H54 (cell line): ENCODE measurements around the gene SOCS1.
A peak's percentile ranks its signal among the peaks of the same experiment; 100 is the strongest.
"Not testable (repeated sequence)": the region's sequence is repeated elsewhere in the genome, so short reads cannot be mapped to it uniquely, and the experiment has no call there.

ENCODE experiments used
- DNase-seq: peaks from one replicate; pipeline ENCODE4 v3.0.0; 2011; ENCODE audit warnings: low spot score, mixed read lengths; ENCODE audit not compliant: insufficient read length
- FAIRE-seq: peaks from 3 replicates; lab custom pipeline; 2011; peaks lifted over from hg19 to GRCh38; lab: Jason Lieb, UNC
- POLR2A ChIP-seq: IDR thresholded peaks from 2 replicates; pipeline ENCODE4 v1.6.1; 2011; ENCODE audit warnings: low read depth, mild to moderate bottlenecking, low read length

Gene SOCS1, protein sequence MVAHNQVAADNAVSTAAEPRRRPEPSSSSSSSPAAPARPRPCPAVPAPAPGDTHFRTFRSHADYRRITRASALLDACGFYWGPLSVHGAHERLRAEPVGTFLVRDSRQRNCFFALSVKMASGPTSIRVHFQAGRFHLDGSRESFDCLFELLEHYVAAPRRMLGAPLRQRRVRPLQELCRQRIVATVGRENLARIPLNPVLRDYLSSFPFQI

DNA sequence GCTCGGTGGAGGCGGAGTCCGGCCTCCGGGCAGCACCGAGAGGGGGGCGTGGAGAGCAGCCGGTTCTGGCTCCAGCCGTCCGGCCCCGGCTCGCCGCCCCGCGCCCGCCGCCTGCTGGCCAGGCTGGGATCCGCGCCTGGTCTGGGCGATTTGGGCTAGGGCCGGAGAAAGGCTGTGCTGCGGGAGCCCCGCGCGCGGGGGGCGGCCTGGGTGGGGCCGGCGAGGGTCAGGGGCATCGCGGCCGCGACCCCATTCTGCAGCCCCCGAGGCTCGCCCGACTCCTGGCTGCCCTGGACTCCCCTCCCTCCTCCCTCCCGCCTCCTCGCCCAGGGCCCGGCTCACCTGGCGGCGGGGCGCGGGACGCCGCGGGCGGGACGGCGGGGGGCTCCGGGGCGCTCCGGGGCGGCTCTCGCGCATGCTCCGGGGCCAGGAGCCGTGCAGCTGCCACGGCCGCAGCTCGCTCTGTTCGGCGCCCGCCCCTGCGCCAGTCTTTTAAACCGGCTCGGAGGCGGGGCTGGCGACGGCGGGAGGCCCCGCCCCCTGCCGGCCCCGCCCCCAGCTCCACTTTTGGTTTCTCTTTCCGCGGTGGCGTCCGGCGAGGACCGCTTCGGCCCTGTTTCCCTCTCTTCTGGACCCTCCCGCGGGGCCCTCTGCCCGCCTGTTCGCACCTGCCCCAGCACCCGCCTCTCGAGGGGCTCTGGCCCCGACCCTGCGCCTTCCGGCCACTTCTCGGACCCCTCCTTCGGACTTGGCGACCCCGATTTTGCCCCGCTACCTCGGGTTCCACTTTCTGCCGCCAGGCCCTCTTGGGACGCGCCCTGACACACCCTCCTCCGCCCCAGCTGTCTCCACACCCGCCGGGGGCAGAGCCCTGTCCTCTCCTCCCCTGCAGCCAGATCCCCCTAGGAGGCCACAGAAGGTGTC lies at the start of gene SOCS1:
Gene SOCS1 (minus strand): TSS at position 468 of the 924 bp plus-strand sequence. CDS start 726 bp downstream, outside the sequence.
- peak; percentile 98 for TF ChIP-seq POLR2A
- no peak for FAIRE-seq
- DNase-seq: peak; percentile 93

- DNase-seq (no peak), FAIRE-seq (no peak)
Measured at GRCh38 chr16:11303405-11304138, 47.6 kb upstream of the SOCS1 start.

DNA sequence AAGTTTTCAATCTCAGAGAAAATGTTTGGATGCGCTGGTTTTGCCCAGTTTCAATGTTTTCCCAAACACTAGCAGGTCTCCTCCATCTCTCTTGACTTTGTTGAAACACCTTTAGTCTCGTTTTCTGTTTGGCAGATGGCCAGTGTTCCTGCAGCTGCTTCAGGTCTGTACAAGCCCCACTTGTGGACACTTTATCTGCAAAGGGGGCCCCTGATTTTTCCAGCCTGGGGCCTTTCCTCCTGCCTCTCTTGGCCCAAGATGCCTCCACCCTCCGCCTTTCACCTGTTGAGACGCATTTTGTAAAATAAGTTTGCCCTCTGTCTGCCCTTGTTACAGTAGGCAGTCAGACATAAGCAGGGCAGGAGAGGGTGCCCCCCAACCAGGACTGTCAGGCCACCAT lies 47.0 kb upstream of the SOCS1 start:
- no peak for FAIRE-seq
- no peak for DNase-seq
- TF ChIP-seq POLR2A: no peak

More at GRCh38 chr16:11303405-11304138, 47.6 kb upstream of the SOCS1 start:
- TF ChIP-seq POLR2A: no peak

GRCh38 chr16:11301645-11302501 lies 45.9 kb upstream of the SOCS1 start:
- no peak for TF ChIP-seq POLR2A
- DNase-seq: no peak
- no peak for FAIRE-seq

DNA sequence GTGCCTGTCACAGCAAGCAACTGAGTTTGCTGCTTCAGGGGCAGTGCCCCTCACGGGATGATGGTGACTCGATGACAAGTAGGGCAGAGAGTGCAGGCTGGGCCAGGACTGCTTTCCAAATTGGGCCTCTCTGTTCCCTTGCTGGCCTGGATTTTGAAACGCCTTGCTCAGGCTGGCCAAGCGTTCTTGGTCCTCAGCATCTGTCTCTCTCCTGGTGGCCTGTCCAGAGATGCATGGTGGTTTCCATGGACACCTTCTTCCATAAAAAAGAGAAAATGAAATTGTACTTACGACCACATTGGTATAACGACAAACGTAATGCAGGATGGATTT lies 44.5 kb upstream of the SOCS1 start:
- no peak for TF ChIP-seq POLR2A
- DNase-seq (no peak), FAIRE-seq (no peak)

DNA sequence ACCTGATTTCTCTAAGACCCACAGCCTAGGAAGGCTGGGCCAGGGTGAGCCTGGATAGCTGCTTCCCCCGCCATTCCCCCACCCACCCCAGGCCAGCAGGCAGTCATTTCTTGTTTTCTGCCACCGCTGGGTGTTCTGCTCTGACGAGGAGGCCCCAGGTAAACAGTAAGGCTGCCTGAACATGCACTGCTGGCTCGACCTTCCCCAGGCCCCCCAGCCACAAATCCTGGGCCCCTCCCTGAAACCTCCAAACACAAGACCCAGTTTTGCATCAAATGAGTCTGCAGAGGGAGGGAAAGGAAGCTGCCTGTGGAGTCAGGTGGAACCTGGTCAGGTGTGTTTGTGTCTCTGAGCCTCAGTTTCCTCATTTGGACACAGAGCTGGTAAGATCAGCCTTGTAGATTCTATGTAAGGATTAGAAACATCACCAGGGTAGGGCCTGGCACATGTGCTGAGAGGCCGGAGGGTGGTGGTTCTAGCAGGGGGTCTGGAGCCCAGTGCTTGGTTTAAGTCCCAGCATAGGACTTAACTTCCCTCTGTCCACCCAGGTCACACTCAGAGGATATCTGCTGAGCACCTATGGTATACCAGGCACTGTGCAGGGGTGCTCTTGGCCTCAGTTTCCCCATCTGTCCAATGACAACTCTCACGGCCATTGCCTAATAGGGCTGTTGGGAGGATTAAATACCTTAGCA lies 44.0 kb upstream of the SOCS1 start:
- no peak for TF ChIP-seq POLR2A
- no peak for FAIRE-seq
- no peak for DNase-seq

DNA sequence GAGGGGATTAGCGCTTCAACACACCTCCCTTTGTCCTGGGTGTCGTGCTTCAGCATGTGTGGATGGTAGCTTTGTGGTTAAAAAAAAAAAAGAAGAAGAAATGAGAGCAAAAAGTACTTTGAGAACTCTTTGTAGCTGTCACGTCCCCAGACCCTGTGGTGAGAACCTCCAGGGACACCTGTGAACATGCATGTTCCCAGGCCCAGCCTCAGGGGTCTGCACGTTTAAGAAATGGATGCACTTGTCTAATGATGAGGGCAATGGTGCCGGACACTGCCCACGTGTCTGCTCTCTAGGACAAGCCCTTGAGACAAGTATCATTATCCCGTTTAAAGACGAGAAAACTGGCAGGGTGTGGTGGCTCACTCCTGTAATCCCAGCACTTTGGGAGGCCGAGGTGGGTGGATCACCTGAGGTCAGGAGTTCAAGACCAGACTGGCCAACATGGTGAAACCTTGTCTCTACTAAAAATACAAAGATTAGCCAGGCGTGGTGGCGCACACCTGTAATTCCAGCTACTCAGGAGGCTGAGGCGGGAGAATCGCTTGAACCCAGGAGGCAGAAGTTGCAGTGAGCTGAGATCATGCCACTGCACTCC lies 43.0 kb upstream of the SOCS1 start:
- not testable (repeated sequence) for DNase-seq, FAIRE-seq

DNA sequence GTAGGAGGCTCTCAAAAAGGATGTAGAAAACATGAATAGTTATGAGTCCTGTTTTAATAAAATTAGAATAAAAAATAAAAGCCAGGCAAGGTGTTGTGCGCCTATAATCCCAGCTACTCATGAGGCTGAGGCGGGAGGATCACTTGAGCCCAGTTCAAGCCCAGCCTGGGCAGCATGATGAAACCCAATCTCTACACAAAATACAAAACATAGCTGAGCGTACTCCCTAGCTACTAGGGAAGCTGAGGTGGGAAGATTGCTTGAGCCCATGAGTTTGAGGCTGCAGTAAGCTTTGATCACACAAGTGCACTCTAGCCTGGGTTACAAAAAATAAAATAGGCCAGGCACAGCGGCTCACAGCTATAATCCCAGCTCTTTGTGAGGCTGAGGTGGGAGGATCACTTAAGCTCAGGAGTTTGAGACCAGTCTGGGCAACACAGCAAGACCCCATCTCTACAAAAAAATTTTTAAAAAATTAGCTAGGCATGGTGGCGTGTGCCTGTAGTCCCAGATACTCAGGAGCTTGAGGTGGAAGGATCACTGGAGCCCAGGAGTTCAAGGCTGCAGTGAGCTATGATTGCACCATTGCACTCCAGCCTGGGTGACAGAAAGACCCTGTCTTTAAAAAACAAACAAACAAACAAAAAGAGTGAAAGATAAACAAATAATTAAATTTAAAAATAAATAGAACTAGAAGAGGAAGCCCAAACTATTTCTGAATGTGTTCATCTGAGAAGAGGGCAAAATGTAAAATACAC lies 42.3 kb upstream of the SOCS1 start:
- DNase-seq: no peak
- TF ChIP-seq POLR2A: no peak
- FAIRE-seq: no peak

- peak; percentile 31 for DNase-seq
- no peak for TF ChIP-seq POLR2A
- FAIRE-seq: no peak
Measured at GRCh38 chr16:11297492-11298142, 41.6 kb upstream of the SOCS1 start.

GRCh38 chr16:11296706-11297491 lies 40.9 kb upstream of the SOCS1 start:
- TF ChIP-seq POLR2A: no peak
- DNase-seq (no peak), FAIRE-seq (no peak)

DNA sequence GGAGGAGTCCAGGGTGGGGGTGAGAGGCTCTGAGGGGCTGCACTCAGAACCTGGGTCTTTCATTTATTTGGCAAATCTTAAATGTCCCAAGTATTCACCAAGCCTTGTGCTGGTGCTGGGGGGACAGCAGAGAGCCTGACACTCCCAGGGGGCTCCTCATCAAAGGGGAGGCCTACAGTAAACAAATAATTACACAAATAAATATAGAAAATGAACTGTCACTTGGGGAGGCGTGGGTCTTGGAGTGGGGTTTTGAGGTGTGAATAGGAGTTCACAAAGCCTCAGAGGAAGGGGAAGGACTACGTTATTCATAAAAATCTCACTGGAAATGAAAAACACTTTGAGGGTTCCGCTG lies 40.3 kb upstream of the SOCS1 start:
- DNase-seq: no peak
- TF ChIP-seq POLR2A: no peak
- no peak for FAIRE-seq
